ENCODE results near the gene TBC1D7.

- TF ChIP-seq CTCF (IDR thresholded peaks at IDR 0.05 in 8 of 11, conservative IDR thresholded peaks at IDR 0.05 in 3 of 11) (no peak), POLR2A (IDR thresholded peaks at IDR 0.05) (no peak)
Observed at GRCh38 chr6:13280254-13280653, 48.1 kb downstream of the TBC1D7 start.
